HEK293 (cell line): ENCODE results near the gene ENKUR.

ENCODE experiments used
- CTCF ChIA-PET: fragments of 350-600 bp; formaldehyde crosslinking; extraction: SDS; loops from one replicate; lab custom pipeline; 2021; ENCODE audit warnings: antibody characterized with exemption; lab: Yijun Ruan, JAX
- POLR2A ChIA-PET: fragments of 300-600 bp; formaldehyde crosslinking; extraction: SDS; loops from one replicate; lab custom pipeline; 2020; ENCODE audit warnings: antibody characterized with exemption, inconsistent platforms; lab: Yijun Ruan, JAX
- H3K27ac ChIP-seq: fragments of 200-500 bp; sonication (Bioruptor generic); 2 replicates; pipeline ENCODE4 v1.5.1; 2014; ENCODE audit warnings: low read depth, low read length, control low read depth, inconsistent platforms; ENCODE audit errors: extremely low read depth
- H3K36me3 ChIP-seq, 2 experiments: fragments of 200-500 bp in 1 of 2; sonication (Bioruptor generic) in 1 of 2; 1 replicate in 1 of 2; 2 replicates in 1 of 2; pipeline ENCODE4 v1.5.1; 2014 to 2017; ENCODE audit warnings: inconsistent platforms in 2 of 2, low read length in 2 of 2; ENCODE audit not compliant: control insufficient read depth in 2 of 2, insufficient read depth in 1 of 2
- H3K4me1 ChIP-seq: fragments of 200-500 bp; sonication (Bioruptor generic); 2 replicates; pipeline ENCODE4 v1.5.1; 2014; ENCODE audit warnings: mild to moderate bottlenecking, low read length, inconsistent platforms; ENCODE audit not compliant: control insufficient read depth, insufficient read depth
- H3K4me3 ChIP-seq: 2 replicates; pipeline ENCODE4 v1.5.1; 2011; ENCODE audit warnings: low read depth, mild to moderate bottlenecking, control low read depth, low read length, moderate library complexity
- H3K9me3 ChIP-seq: fragments of 200-500 bp; sonication (Bioruptor generic); 2 replicates; pipeline ENCODE4 v1.5.1; 2014; ENCODE audit warnings: low read depth, low read length, inconsistent platforms; ENCODE audit not compliant: control insufficient read depth, insufficient read depth
- GFI1B ChIP-seq: fragments of 450-650 bp; formaldehyde crosslinking; IDR thresholded peaks from 2 replicates; pipeline ENCODE4 v1.5.1; 2016; ENCODE audit warnings: missing biosample characterization, missing genetic modification characterization
- KLF8 ChIP-seq: fragments of 450-650 bp; formaldehyde crosslinking; IDR thresholded peaks from 2 replicates; pipeline ENCODE4 v1.5.1; 2016; ENCODE audit warnings: missing biosample characterization, missing genetic modification characterization
- PRDM10 ChIP-seq: fragments of 450-650 bp; formaldehyde crosslinking; IDR thresholded peaks from 2 replicates; pipeline ENCODE4 v1.5.1; 2016; ENCODE audit warnings: missing biosample characterization, missing genetic modification characterization
- ZFP69B ChIP-seq: fragments of 450-650 bp; formaldehyde crosslinking; IDR thresholded peaks from 2 replicates; pipeline ENCODE4 v1.5.1; 2016; ENCODE audit warnings: missing biosample characterization, missing genetic modification characterization
- ZNF10 ChIP-seq: fragments of 450-650 bp; formaldehyde crosslinking; IDR thresholded peaks from 2 replicates; pipeline ENCODE4 v1.5.1; 2017; ENCODE audit warnings: missing biosample characterization, missing genetic modification characterization
- ZNF112 ChIP-seq: fragments of 450-650 bp; formaldehyde crosslinking; IDR thresholded peaks from 2 replicates; pipeline ENCODE4 v1.5.0; 2017; ENCODE audit warnings: missing biosample characterization, missing genetic modification characterization
- ZNF114 ChIP-seq: fragments of 450-650 bp; formaldehyde crosslinking; IDR thresholded peaks from 2 replicates; pipeline ENCODE4 v1.5.0; 2017; ENCODE audit warnings: missing biosample characterization, missing genetic modification characterization
- ZNF121 ChIP-seq: fragments of 450-650 bp; formaldehyde crosslinking; IDR thresholded peaks from 2 replicates; pipeline ENCODE4 v1.5.1; 2016; ENCODE audit warnings: missing biosample characterization, missing genetic modification characterization
- ZNF133 ChIP-seq: fragments of 450-650 bp; formaldehyde crosslinking; IDR thresholded peaks from 2 replicates; pipeline ENCODE4 v1.5.1; 2016; ENCODE audit warnings: missing biosample characterization, missing genetic modification characterization
- ZNF16 ChIP-seq: fragments of 450-650 bp; formaldehyde crosslinking; IDR thresholded peaks from 2 replicates; pipeline ENCODE4 v1.5.1; 2016; ENCODE audit warnings: low read depth, missing biosample characterization, missing genetic modification characterization
- ZNF169 ChIP-seq: fragments of 450-650 bp; formaldehyde crosslinking; IDR thresholded peaks from 2 replicates; pipeline ENCODE4 v1.5.1; 2016; ENCODE audit warnings: missing biosample characterization, missing genetic modification characterization
- ZNF24 ChIP-seq: fragments of 450-650 bp; formaldehyde crosslinking; IDR thresholded peaks from 2 replicates; pipeline ENCODE4 v1.5.1; 2016; ENCODE audit warnings: missing biosample characterization, missing genetic modification characterization
- ZNF280C ChIP-seq: fragments of 450-650 bp; formaldehyde crosslinking; IDR thresholded peaks from 2 replicates; pipeline ENCODE4 v1.5.1; 2016; ENCODE audit warnings: missing biosample characterization, missing genetic modification characterization
- ZNF366 ChIP-seq: fragments of 450-650 bp; formaldehyde crosslinking; conservative IDR thresholded peaks from 2 replicates; pipeline ENCODE4 v1.5.1; 2016; ENCODE audit warnings: missing biosample characterization, missing genetic modification characterization
- ZNF510 ChIP-seq: fragments of 450-650 bp; formaldehyde crosslinking; IDR thresholded peaks from 2 replicates; pipeline ENCODE4 v1.5.1; 2018; ENCODE audit warnings: mild to moderate bottlenecking, missing genetic modification characterization, missing biosample characterization; ENCODE audit not compliant: insufficient replicate concordance
- ZNF530 ChIP-seq: fragments of 450-650 bp; formaldehyde crosslinking; IDR thresholded peaks from 2 replicates; pipeline ENCODE4 v1.5.1; 2016; ENCODE audit warnings: low read depth, missing biosample characterization, missing genetic modification characterization
- ZNF670 ChIP-seq: fragments of 450-650 bp; formaldehyde crosslinking; IDR thresholded peaks from 2 replicates; pipeline ENCODE4 v1.5.1; 2016; ENCODE audit warnings: missing biosample characterization, missing genetic modification characterization, low read depth
- ZNF792 ChIP-seq: fragments of 450-650 bp; formaldehyde crosslinking; IDR thresholded peaks from 2 replicates; pipeline ENCODE4 v1.5.1; 2016; ENCODE audit warnings: missing biosample characterization, missing genetic modification characterization
- TF ChIP-seq, protein P1 (sequence below): fragments of 450-650 bp; formaldehyde crosslinking; IDR thresholded peaks from 2 replicates; pipeline ENCODE4 v1.5.1; 2017; ENCODE audit warnings: missing biosample characterization, missing genetic modification characterization
- TF ChIP-seq, protein P2 (sequence below): fragments of 450-650 bp; formaldehyde crosslinking; IDR thresholded peaks from 2 replicates; pipeline ENCODE4 v1.5.1; 2016; ENCODE audit warnings: missing biosample characterization, missing genetic modification characterization

ENKUR gene

DNA sequence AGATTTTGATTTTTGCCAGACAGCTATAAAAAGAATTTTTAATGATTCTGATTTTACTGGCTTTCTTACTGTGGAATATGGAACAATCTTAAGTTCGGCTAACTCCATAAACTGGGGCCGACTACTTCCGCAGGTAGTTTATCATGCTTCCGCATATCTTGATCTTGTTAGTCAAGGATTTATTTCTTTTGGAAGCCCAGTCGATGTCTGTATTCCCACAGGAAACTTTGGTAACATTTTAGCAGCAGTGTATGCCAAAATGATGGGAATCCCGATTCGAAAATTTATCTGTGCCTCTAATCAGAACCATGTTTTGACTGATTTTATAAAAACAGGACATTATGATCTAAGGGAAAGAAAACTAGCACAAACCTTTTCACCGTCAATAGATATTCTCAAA, 8.6 kb upstream of the ENKUR start:
- no peaks in the 10 kb centered on the region for H3K36me3 ChIP-seq
- no peak overlapping the region for H3K4me3 ChIP-seq
- no peaks in the 10 kb centered on the region for H3K4me1 ChIP-seq
- no peak overlapping the region for H3K27ac ChIP-seq
- ChIA-PET CTCF (interaction anchor here (0.6 to 2.8 kb wide), 4 partner anchors 40 to 666 kb away, joined by 3 to 16 read pairs (median 3); no protein-coding TSS in a partner anchor), POLR2A (no interaction called here)
- TF ChIP-seq ZNF114 (tag by site-specific recombination), result no peak
- no peaks in the 10 kb centered on the region for H3K9me3 ChIP-seq

GRCh38 chr10:25023278-25023677, 7.3 kb upstream of the ENKUR start:
- CTCF ChIA-PET, result interaction anchor here (2.8 kb wide), 1 partner anchor 58 kb away, joined by 16 read pairs; no protein-coding TSS in a partner anchor

GRCh38 chr10:25018703-25019102, 2.7 kb upstream of the ENKUR start:
- ChIA-PET CTCF (interaction anchor here (0.8 to 1.0 kb wide), 2 partner anchors 62 to 104 kb away, joined by 3 read pairs; no protein-coding TSS in a partner anchor), POLR2A (no interaction called here)
- H3K4me3 ChIP-seq, result no peak overlapping the region
- no peaks in the 10 kb centered on the region for H3K36me3 ChIP-seq
- no peak for TF ChIP-seq ZNF366 (tag by site-specific recombination)
- no peak for TF ChIP-seq PRDM10 (tag by site-specific recombination)
- TF ChIP-seq ZNF169 (tag by site-specific recombination), result no peak
- H3K27ac ChIP-seq, result no peak overlapping the region
- H3K4me1 ChIP-seq, result no peaks in the 10 kb centered on the region
- H3K9me3 ChIP-seq, result no peaks in the 10 kb centered on the region

More at GRCh38 chr10:25023278-25023677, 7.3 kb upstream of the ENKUR start:
- Histone ChIP-seq H3K4me3 (no peak overlapping the region), H3K4me1 (no peaks in the 10 kb centered on the region), H3K36me3 (no peaks in the 10 kb centered on the region), H3K9me3 (no peaks in the 10 kb centered on the region), H3K27ac (no peak overlapping the region)
- no peak for TF ChIP-seq ZNF670
- TF ChIP-seq GFI1B (tag by site-specific recombination), result no peak
- no peak for TF ChIP-seq ZNF280C (tag by site-specific recombination)
- no peak for TF ChIP-seq ZNF121 (tag by site-specific recombination)
- TF ChIP-seq ZNF133 (tag by site-specific recombination), result no peak
- TF ChIP-seq ZFP69B, result no peak
- TF ChIP-seq ZNF24 (tag by site-specific recombination), result no peak
- no peak for TF ChIP-seq ZNF530
- no peak for TF ChIP-seq ZNF112 (tag by site-specific recombination)
- TF ChIP-seq, protein P1, sequence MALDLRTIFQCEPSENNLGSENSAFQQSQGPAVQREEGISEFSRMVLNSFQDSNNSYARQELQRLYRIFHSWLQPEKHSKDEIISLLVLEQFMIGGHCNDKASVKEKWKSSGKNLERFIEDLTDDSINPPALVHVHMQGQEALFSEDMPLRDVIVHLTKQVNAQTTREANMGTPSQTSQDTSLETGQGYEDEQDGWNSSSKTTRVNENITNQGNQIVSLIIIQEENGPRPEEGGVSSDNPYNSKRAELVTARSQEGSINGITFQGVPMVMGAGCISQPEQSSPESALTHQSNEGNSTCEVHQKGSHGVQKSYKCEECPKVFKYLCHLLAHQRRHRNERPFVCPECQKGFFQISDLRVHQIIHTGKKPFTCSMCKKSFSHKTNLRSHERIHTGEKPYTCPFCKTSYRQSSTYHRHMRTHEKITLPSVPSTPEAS (tag by site-specific recombination), result no peak
- TF ChIP-seq, protein P2, sequence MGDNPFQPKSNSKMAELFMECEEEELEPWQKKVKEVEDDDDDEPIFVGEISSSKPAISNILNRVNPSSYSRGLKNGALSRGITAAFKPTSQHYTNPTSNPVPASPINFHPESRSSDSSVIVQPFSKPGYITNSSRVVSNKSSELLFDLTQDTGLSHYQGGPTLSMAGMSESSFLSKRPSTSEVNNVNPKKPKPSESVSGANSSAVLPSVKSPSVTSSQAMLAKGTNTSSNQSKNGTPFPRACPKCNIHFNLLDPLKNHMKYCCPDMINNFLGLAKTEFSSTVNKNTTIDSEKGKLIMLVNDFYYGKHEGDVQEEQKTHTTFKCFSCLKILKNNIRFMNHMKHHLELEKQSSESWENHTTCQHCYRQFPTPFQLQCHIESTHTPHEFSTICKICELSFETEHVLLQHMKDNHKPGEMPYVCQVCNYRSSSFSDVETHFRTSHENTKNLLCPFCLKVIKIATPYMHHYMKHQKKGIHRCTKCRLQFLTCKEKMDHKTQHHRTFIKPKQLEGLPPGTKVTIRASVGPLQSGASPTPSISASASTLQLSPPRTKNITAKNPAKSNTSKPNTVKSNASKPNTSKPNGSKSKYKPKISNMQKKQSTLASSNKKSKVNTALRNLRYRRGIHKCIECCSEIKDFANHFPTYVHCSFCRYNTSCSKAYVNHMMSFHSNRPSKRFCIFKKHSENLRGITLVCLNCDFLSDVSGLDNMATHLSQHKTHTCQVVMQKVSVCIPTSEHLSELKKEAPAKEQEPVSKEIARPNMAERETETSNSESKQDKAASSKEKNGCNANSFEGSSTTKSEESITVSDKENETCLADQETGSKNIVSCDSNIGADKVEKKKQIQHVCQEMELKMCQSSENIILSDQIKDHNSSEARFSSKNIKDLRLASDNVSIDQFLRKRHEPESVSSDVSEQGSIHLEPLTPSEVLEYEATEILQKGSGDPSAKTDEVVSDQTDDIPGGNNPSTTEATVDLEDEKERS (tag by site-specific recombination), result no peak
- TF ChIP-seq ZNF16 (tag by site-specific recombination), result no peak
- TF ChIP-seq KLF8, result no peak
- TF ChIP-seq ZNF510 (tag by site-specific recombination), result no peak
- no peak for TF ChIP-seq ZNF10 (tag by site-specific recombination)
- no peak for TF ChIP-seq ZNF792 (tag by site-specific recombination)
- POLR2A ChIA-PET, result no interaction called here
